Activated T-helper 2 cell treated with anti-CD3 and anti-CD28 coated beads, Interferon-gamma antibody, Interleukin-2, Interleukin-4, amounts not matched to agents 10 μg/mL and 5 μg/mL and 100 μg/mL, durations not matched to agents 14 hours and 24 hours and 36 hours (primary cell): Measurements from ENCODE around the gene NOCT. TPM values are rescaled to one million over a fixed set of nuclear protein-coding genes. Genes with fewer than 3 reads are reported as not detected.
"Not testable (repeated sequence)": the region's sequence is repeated elsewhere in the genome, so short reads cannot be mapped to it uniquely, and the experiment has no call there.

ENCODE experiments used
- DNase-seq: peaks from one replicate; pipeline ENCODE4 v3.0.0; 2021; ENCODE audit warnings: low spot score
- H3K27ac Mint-ChIP-seq: one replicate; pipeline ENCODE4 v1.8.0; 2021; ENCODE audit warnings: mixed read lengths
- H3K27me3 Mint-ChIP-seq: one replicate; pipeline ENCODE4 v1.8.0; 2021; ENCODE audit warnings: low read depth, mixed read lengths
- H3K36me3 Mint-ChIP-seq: one replicate; pipeline ENCODE4 v1.8.0; 2021; ENCODE audit warnings: low read depth, mixed read lengths
- H3K4me1 Mint-ChIP-seq: one replicate; pipeline ENCODE4 v1.8.0; 2021; ENCODE audit warnings: low read depth, mixed read lengths
- H3K4me3 Mint-ChIP-seq: one replicate; pipeline ENCODE4 v1.8.0; 2021; ENCODE audit warnings: low read depth, mild to moderate bottlenecking, moderate library complexity, mixed read lengths
- H3K9me3 Mint-ChIP-seq: one replicate; pipeline ENCODE4 v1.8.0; 2021; ENCODE audit warnings: mixed read lengths
- intact Hi-C: fragments of 100-400 bp; cut with micrococcal nuclease; formaldehyde crosslinking; loops from one replicate; pipeline ENCODE4 v1.15.1; 2023
- total RNA-seq: library from RNA; stranded (reverse); gene quantifications from 2 replicates; pipeline ENCODE4 v1.2.3, GENCODE V29; 2022

The NOCT gene
- total RNA-seq, 1 donor from 2014 or later, result 20.3 TPM

GRCh38 chr4:138992676-138993075, 22.9 kb upstream of the NOCT start:
- Mint-ChIP-seq H3K36me3 (no peaks in the 10 kb centered on the region), H3K4me1 (no peaks in the 10 kb centered on the region), H3K27me3 (peaks cover 3% of the 10 kb centered on the region), H3K9me3 (no peaks in the 10 kb centered on the region), H3K27ac (no peak overlapping the region), H3K4me3 (no peak overlapping the region)
- intact Hi-C loops, result no loop called here
- DNase-seq, result no peak

- H3K4me1 Mint-ChIP-seq, result no peaks in the 10 kb centered on the region
- no peaks in the 10 kb centered on the region for H3K36me3 Mint-ChIP-seq
- intact Hi-C loops, result no loop called here
- H3K9me3 Mint-ChIP-seq, result no peaks in the 10 kb centered on the region
- H3K4me3 Mint-ChIP-seq, result no peak overlapping the region
- no peak overlapping the region for H3K27ac Mint-ChIP-seq
- DNase-seq, result no peak
- H3K27me3 Mint-ChIP-seq, result peaks cover 3% of the 10 kb centered on the region
These were observed 19.5 kb upstream of the NOCT start for GRCh38 chr4:138996090-138996489.

GRCh38 chr4:138999666-139000065, 15.9 kb upstream of the NOCT start:
- H3K4me3 Mint-ChIP-seq, result no peak overlapping the region
- H3K27ac Mint-ChIP-seq, result no peak overlapping the region
- H3K36me3 Mint-ChIP-seq, result no peaks in the 10 kb centered on the region
- intact Hi-C loops, result no loop called here
- no peaks in the 10 kb centered on the region for H3K9me3 Mint-ChIP-seq
- no peaks in the 10 kb centered on the region for H3K4me1 Mint-ChIP-seq
- DNase-seq, result no peak
- no peaks in the 10 kb centered on the region for H3K27me3 Mint-ChIP-seq

GRCh38 chr4:139000134-139000533, 15.4 kb upstream of the NOCT start:
- DNase-seq, H3K27ac Mint-ChIP-seq, H3K4me3 Mint-ChIP-seq, H3K36me3 Mint-ChIP-seq, intact Hi-C loops, H3K9me3 Mint-ChIP-seq, H3K27me3 Mint-ChIP-seq, H3K4me1 Mint-ChIP-seq: not testable (repeated sequence)

- H3K9me3 Mint-ChIP-seq, H3K36me3 Mint-ChIP-seq, H3K27me3 Mint-ChIP-seq, H3K27ac Mint-ChIP-seq, intact Hi-C loops, H3K4me3 Mint-ChIP-seq, DNase-seq, H3K4me1 Mint-ChIP-seq: not testable (repeated sequence)
These were observed 14.2 kb upstream of the NOCT start for GRCh38 chr4:139001430-139001829.

- DNase-seq, H3K36me3 Mint-ChIP-seq, H3K9me3 Mint-ChIP-seq, intact Hi-C loops, H3K27ac Mint-ChIP-seq, H3K4me1 Mint-ChIP-seq, H3K4me3 Mint-ChIP-seq, H3K27me3 Mint-ChIP-seq: not testable (repeated sequence)
These were observed 11.9 kb upstream of the NOCT start for GRCh38 chr4:139003668-139004067.

GRCh38 chr4:139005774-139006173, 9.8 kb upstream of the NOCT start:
- H3K36me3 Mint-ChIP-seq, result no peaks in the 10 kb centered on the region
- H3K27ac Mint-ChIP-seq, result no peak overlapping the region
- no peaks in the 10 kb centered on the region for H3K9me3 Mint-ChIP-seq
- DNase-seq, result no peak
- H3K4me1 Mint-ChIP-seq, result no peaks in the 10 kb centered on the region
- intact Hi-C loops, result no loop called here
- H3K27me3 Mint-ChIP-seq, result no peaks in the 10 kb centered on the region
- H3K4me3 Mint-ChIP-seq, result no peak overlapping the region

- intact Hi-C loops, result no loop called here
- no peak for DNase-seq
- Mint-ChIP-seq H3K4me3 (no peak overlapping the region), H3K36me3 (no peaks in the 10 kb centered on the region), H3K4me1 (no peaks in the 10 kb centered on the region), H3K27me3 (no peaks in the 10 kb centered on the region), H3K9me3 (no peaks in the 10 kb centered on the region), H3K27ac (no peak overlapping the region)
These were observed 7.9 kb upstream of the NOCT start for GRCh38 chr4:139007640-139008039.

- intact Hi-C loops, H3K27ac Mint-ChIP-seq, H3K4me3 Mint-ChIP-seq, DNase-seq, H3K9me3 Mint-ChIP-seq, H3K36me3 Mint-ChIP-seq, H3K27me3 Mint-ChIP-seq, H3K4me1 Mint-ChIP-seq: not testable (repeated sequence)
These were observed 7.3 kb upstream of the NOCT start for GRCh38 chr4:139008278-139008677.

GRCh38 chr4:139009702-139010101, 5.9 kb upstream of the NOCT start:
- intact Hi-C loops, result loop anchor here (10.0 kb wide), 1 partner anchor 765 kb away; the partner anchor contains the start of gene SLC7A11
- Mint-ChIP-seq H3K27me3 (no peaks in the 10 kb centered on the region), H3K27ac (no peak overlapping the region), H3K36me3 (no peaks in the 10 kb centered on the region), H3K4me3 (no peak overlapping the region), H3K4me1 (peaks cover 11% of the 10 kb centered on the region), H3K9me3 (no peaks in the 10 kb centered on the region)
- DNase-seq, result no peak

- H3K27ac Mint-ChIP-seq, result no peak overlapping the region
- peaks cover 17% of the 10 kb centered on the region for H3K4me1 Mint-ChIP-seq
These were observed 4.2 kb upstream of the NOCT start for GRCh38 chr4:139011225-139011950.

GRCh38 chr4:139014371-139015268, 961 bp upstream of the NOCT start:
- Mint-ChIP-seq H3K4me1 (peaks cover 33% of the 10 kb centered on the region), H3K27me3 (no peaks in the 10 kb centered on the region), H3K36me3 (peaks cover 13% of the 10 kb centered on the region), H3K27ac (peak overlapping the region; percentile 93), H3K9me3 (no peaks in the 10 kb centered on the region), H3K4me3 (peak overlapping the region; percentile 76)
- no peak for DNase-seq
- intact Hi-C loops, result loop anchor here (1.0 to 10.0 kb wide), 7 partner anchors 70 to 770 kb away; partner anchors contain the start of genes NAA15, RAB33B and SLC7A11

More at GRCh38 chr4:139011225-139011950, 4.2 kb upstream of the NOCT start:
- Mint-ChIP-seq H3K27me3 (no peaks in the 10 kb centered on the region), H3K9me3 (no peaks in the 10 kb centered on the region), H3K4me3 (no peak overlapping the region), H3K36me3 (no peaks in the 10 kb centered on the region)
- intact Hi-C loops, result loop anchor here (10.0 kb wide), 1 partner anchor 767 kb away; the partner anchor contains the start of gene SLC7A11
- DNase-seq, result no peak
